Measurements from ENCODE around the gene EXOC6B.

EXOC6B gene

DNA sequence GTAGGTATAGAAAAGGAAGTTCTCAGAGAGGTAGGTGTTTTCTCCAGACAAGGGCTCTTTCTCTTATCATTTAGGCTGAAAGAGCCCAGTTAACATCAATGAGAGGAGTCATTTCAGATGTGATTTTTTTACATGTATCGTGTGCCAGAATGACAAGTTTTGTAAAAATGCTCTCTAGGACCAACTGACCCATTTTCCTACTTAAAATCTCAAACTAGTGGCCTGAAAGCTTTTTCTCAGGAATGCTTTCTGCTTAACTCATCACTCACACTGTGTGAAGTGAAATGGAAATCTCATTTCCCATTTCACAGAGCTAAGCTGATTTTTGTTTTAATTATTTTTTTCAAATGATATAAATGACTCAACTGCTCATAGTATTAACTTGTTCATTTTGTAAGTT lies 549.5 kb downstream of the EXOC6B start:
- WGBS, 2 experiments (ENCODE audit: insufficient coverage in 2 of 2), result no CpG with 5 or more reads among the region's 1 CpG
- H3K4me3 ChIP-seq (ENCODE audit: extremely low read depth, insufficient read depth, low read length, poor library complexity, severe bottlenecking), result no peak overlapping the region
- no peak overlapping the region for H3K27ac ChIP-seq (ENCODE audit: low read depth, low read length, severe bottlenecking)
- H3K4me1 ChIP-seq (ENCODE audit: control insufficient read depth, insufficient read depth, low read length, poor library complexity, severe bottlenecking), result no peaks in the 10 kb centered on the region
- H3K9me3 ChIP-seq (ENCODE audit: control insufficient read depth, low read length), result no peaks in the 10 kb centered on the region
- no peaks in the 10 kb centered on the region for H3K36me3 ChIP-seq (ENCODE audit: control insufficient read depth, insufficient read depth, low read length)

DNA sequence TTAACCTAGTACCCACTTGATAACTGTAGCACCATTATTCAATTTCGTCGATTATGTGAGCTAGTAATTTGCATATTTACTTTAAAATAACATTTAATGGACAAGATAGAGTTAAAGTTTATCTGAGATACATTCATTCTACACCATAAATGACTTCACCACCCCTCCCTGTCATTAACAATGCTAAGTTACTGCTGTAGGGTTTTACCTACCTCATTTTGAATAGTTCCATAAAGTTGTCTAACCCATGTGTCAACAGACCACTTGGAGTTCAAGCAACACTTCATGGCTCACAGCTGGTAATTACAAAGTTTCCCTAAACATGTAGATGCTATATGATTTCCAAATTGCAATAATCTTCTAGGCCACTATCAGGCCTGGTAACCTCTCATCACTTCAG lies 550.7 kb downstream of the EXOC6B start:
- H3K9me3 ChIP-seq (ENCODE audit: control insufficient read depth, low read length), result no peaks in the 10 kb centered on the region
- no CpG with 5 or more reads among the region's 2 CpGs for WGBS, 2 experiments (ENCODE audit: insufficient coverage in 2 of 2)
- no peak overlapping the region for H3K4me3 ChIP-seq (ENCODE audit: extremely low read depth, insufficient read depth, low read length, poor library complexity, severe bottlenecking)
- H3K36me3 ChIP-seq (ENCODE audit: control insufficient read depth, insufficient read depth, low read length), result no peaks in the 10 kb centered on the region
- H3K27ac ChIP-seq (ENCODE audit: low read depth, low read length, severe bottlenecking), result no peak overlapping the region
- no peaks in the 10 kb centered on the region for H3K4me1 ChIP-seq (ENCODE audit: control insufficient read depth, insufficient read depth, low read length, poor library complexity, severe bottlenecking)

DNA sequence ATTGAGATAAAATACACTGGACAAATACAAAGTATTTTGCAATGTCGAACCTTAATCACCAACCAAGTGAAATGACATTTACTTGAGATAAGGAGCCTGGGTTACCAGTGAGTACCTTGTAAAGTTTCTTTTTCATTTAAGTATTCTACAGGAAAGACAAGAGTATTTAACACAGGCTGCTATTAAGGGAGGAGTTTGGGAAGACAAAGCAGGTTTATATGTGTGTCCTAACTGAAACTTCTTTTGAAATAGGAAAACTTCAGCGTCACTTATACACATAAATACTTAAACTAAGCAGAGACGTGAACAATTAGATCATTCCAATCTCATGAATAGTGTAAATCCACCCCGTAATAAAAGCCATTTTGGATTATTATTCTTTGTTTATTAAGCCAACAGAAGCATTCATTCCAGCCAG lies 551.4 kb downstream of the EXOC6B start:
- Histone ChIP-seq H3K4me3 (ENCODE audit: extremely low read depth, insufficient read depth, low read length, poor library complexity, severe bottlenecking) (no peak overlapping the region), H3K4me1 (ENCODE audit: control insufficient read depth, insufficient read depth, low read length, poor library complexity, severe bottlenecking) (no peaks in the 10 kb centered on the region), H3K9me3 (ENCODE audit: control insufficient read depth, low read length) (no peaks in the 10 kb centered on the region), H3K36me3 (ENCODE audit: control insufficient read depth, insufficient read depth, low read length) (no peaks in the 10 kb centered on the region), H3K27ac (ENCODE audit: low read depth, low read length, severe bottlenecking) (no peak overlapping the region)
- 100% methylated on average over 1 to 2 of the region's 4 CpGs for WGBS, 2 experiments (ENCODE audit: insufficient coverage in 2 of 2)

DNA sequence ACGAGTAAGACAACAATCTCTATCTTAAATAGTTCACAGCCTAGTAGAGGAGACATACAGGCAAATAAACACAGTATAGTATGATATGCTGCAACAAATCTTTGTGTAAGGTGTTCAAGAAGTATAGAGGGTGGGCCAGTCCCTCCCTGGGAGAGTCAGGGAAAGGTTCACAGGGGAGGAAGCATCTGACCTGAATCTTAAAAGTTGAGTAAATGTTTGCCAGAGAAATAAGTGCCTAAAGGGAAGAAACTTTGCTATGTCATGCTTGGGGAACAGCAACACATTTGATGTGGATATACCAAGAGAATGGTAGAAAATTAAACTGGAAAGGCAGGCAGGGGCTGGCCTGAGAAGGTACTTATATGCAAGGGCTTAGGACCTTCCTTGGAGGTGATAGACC lies 552.4 kb downstream of the EXOC6B start:
- Histone ChIP-seq H3K4me1 (ENCODE audit: control insufficient read depth, insufficient read depth, low read length, poor library complexity, severe bottlenecking) (no peaks in the 10 kb centered on the region), H3K36me3 (ENCODE audit: control insufficient read depth, insufficient read depth, low read length) (no peaks in the 10 kb centered on the region), H3K4me3 (ENCODE audit: extremely low read depth, insufficient read depth, low read length, poor library complexity, severe bottlenecking) (no peak overlapping the region), H3K9me3 (ENCODE audit: control insufficient read depth, low read length) (no peaks in the 10 kb centered on the region), H3K27ac (ENCODE audit: low read depth, low read length, severe bottlenecking) (no peak overlapping the region)
- WGBS, 2 experiments (ENCODE audit: insufficient coverage in 2 of 2), result no CpG with 5 or more reads among the region's 1 CpG

DNA sequence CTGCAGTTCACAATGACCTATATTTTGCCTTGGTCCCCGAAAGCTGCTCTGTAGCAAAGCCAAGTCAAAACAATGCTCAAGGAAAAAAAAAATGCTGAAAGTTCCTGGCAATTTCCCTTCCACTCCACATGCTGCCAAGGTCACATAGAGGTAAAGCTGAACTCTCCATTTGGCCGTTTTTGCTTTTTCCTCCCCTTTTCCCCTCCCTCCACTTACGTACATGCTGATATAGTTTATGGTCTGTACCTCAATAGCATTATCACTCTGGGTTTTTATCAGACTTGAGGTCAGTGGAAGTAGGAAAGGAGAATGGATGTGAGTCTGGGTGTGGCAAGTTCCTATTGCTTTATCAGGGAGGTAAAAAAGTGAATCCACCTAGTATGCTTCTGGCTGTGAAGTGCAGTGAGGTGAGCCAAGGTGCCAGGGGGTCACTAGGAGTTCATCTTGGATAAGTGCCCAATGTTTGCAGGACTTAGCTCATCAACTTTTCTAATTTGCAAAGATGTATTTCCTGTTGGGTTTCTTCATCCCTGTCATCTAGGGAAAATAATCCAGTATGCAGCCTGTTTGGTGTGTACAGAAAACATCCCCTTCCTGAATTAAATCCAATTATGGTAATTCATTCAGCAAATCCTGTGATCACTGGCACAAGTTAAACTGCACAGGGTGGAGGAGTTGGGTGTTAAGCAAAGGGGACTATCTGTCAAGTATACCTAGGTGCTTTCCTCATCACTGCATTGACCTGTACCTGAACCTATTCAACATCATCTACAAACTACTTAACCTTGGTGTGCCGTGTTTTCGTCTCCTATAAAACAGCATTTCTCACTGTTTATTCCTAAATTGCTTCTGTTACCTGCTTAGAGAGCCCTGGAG lies 553.8 kb downstream of the EXOC6B start:
- Histone ChIP-seq H3K36me3 (ENCODE audit: control insufficient read depth, insufficient read depth, low read length) (no peaks in the 10 kb centered on the region), H3K4me3 (ENCODE audit: extremely low read depth, insufficient read depth, low read length, poor library complexity, severe bottlenecking) (no peak overlapping the region), H3K4me1 (ENCODE audit: control insufficient read depth, insufficient read depth, low read length, poor library complexity, severe bottlenecking) (no peaks in the 10 kb centered on the region), H3K27ac (ENCODE audit: low read depth, low read length, severe bottlenecking) (no peak overlapping the region), H3K9me3 (ENCODE audit: control insufficient read depth, low read length) (no peaks in the 10 kb centered on the region)
- WGBS, 2 experiments (ENCODE audit: insufficient coverage in 2 of 2), result 82 to 95% methylated on average over 3 to 4 of the region's 5 CpGs

DNA sequence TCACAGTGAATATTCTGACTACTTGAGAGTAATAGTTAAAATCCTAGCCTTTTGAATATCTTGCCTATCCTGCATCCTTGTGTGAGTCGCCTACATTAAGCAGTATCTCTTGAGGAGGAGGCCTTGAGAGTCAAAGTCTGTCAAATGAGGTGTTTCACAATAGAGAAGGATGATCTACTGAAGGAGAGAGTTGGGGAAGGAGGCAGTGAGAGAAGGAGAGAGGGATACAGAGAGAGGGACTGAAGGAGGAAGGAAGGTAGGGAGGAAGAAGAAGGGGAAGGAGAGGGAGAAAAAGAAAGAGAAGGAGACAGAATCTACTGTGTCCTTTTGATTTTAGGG lies 554.6 kb downstream of the EXOC6B start:
- no peaks in the 10 kb centered on the region for H3K9me3 ChIP-seq (ENCODE audit: control insufficient read depth, low read length)
- H3K4me1 ChIP-seq (ENCODE audit: control insufficient read depth, insufficient read depth, low read length, poor library complexity, severe bottlenecking), result no peaks in the 10 kb centered on the region
- no peak overlapping the region for H3K27ac ChIP-seq (ENCODE audit: low read depth, low read length, severe bottlenecking)
- H3K36me3 ChIP-seq (ENCODE audit: control insufficient read depth, insufficient read depth, low read length), result no peaks in the 10 kb centered on the region
- H3K4me3 ChIP-seq (ENCODE audit: extremely low read depth, insufficient read depth, low read length, poor library complexity, severe bottlenecking), result no peak overlapping the region
- WGBS, 2 experiments (ENCODE audit: insufficient coverage in 2 of 2), result 67 to 75% methylated on average over 1 of the region's 1 CpG

DNA sequence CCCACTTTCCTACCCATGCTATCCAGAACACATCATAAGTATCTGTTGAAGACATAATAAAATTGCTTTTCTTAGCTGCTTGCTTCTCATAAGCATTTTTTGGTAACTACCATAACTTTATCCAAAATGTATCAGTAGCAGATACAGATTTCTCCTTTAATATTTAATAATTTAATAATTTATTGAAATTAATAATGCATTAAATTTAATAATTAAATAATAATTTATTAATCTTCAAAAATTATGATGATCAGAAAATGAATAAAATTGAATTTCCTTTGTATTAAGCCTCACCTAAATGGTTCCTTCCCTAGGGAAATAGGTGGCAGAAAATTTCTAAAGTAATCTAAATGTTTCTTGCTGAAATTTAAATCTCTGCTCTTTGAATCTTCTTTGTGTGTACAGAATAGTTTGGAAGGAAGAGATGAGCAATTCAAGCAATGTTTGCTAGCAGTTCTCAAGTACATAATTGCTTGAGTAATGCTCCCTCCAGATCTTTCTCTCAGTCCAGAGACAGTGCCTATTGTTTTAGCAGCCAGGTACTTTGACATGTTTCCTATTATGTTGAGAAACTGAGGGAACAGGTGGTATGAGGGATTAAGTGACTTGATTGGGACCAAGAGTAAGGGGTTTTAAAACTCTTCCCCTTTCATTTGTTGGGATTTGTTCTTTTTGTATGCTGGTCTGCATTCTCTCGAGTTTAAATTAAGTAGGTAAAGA lies 555.1 kb downstream of the EXOC6B start:
- no CpG with 5 or more reads among the region's 1 CpG for WGBS, 2 experiments (ENCODE audit: insufficient coverage in 2 of 2)
- Histone ChIP-seq H3K4me1 (ENCODE audit: control insufficient read depth, insufficient read depth, low read length, poor library complexity, severe bottlenecking) (no peaks in the 10 kb centered on the region), H3K36me3 (ENCODE audit: control insufficient read depth, insufficient read depth, low read length) (no peaks in the 10 kb centered on the region), H3K27ac (ENCODE audit: low read depth, low read length, severe bottlenecking) (no peak overlapping the region), H3K4me3 (ENCODE audit: extremely low read depth, insufficient read depth, low read length, poor library complexity, severe bottlenecking) (no peak overlapping the region), H3K9me3 (ENCODE audit: control insufficient read depth, low read length) (no peaks in the 10 kb centered on the region)

DNA sequence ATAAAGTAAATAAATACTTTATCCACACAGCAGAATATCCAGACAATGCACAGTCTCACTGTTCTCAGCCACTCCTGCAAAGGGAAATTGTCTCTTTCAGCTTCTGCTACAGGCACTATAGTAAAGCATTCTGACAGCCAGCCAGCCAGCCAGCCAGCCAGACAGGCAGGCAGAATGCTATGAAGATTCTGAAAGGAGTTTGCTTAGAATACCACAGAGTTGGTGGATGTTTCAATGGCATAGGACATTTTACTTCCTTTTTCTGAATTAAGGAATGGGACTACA lies 562.1 kb downstream of the EXOC6B start:
- H3K27ac ChIP-seq (ENCODE audit: low read depth, low read length, severe bottlenecking), result no peak overlapping the region
- H3K9me3 ChIP-seq (ENCODE audit: control insufficient read depth, low read length), result no peaks in the 10 kb centered on the region
- no peaks in the 10 kb centered on the region for H3K36me3 ChIP-seq (ENCODE audit: control insufficient read depth, insufficient read depth, low read length)
- no peaks in the 10 kb centered on the region for H3K4me1 ChIP-seq (ENCODE audit: control insufficient read depth, insufficient read depth, low read length, poor library complexity, severe bottlenecking)
- H3K4me3 ChIP-seq (ENCODE audit: extremely low read depth, insufficient read depth, low read length, poor library complexity, severe bottlenecking), result no peak overlapping the region

DNA sequence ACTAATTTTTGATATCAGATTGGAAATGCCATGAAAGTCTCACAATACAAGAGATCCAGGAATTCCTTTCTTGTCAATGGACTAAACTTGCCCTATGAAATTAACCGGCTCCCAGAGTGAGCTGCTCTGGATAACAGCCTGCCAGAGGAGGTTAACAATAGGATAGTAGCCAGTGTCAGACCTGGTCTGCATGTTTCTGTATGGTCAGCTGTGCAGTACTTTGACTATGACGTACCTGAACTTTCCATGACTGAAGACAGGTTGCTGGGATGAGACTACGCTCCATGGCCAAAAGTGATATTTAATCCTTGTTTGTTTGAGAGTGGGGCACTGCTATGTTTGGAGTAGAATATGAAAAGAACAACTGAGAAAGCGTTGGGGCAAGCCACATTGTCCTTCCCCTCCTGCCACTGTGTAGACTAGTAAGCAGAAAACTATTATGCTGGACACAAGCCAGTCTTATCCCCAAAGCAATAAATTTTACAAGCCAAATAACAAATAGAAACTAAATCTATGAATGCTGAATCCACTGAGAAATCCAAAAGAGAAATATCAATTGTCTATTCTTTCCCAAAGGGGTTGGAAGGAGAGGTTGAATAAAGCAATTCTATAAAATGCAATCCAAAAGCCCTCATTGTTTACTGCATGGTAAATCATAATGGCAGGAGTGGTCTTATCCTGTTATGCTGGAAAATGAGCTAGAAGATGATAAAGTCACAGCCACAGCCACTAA lies 562.6 kb downstream of the EXOC6B start:
- H3K36me3 ChIP-seq (ENCODE audit: control insufficient read depth, insufficient read depth, low read length), result no peaks in the 10 kb centered on the region
- no peaks in the 10 kb centered on the region for H3K9me3 ChIP-seq (ENCODE audit: control insufficient read depth, low read length)
- 87 to 100% methylated on average over 3 of the region's 4 CpGs for WGBS, 2 experiments (ENCODE audit: insufficient coverage in 2 of 2)
- no peaks in the 10 kb centered on the region for H3K4me1 ChIP-seq (ENCODE audit: control insufficient read depth, insufficient read depth, low read length, poor library complexity, severe bottlenecking)
- H3K4me3 ChIP-seq (ENCODE audit: extremely low read depth, insufficient read depth, low read length, poor library complexity, severe bottlenecking), result no peak overlapping the region
- no peak overlapping the region for H3K27ac ChIP-seq (ENCODE audit: low read depth, low read length, severe bottlenecking)

DNA sequence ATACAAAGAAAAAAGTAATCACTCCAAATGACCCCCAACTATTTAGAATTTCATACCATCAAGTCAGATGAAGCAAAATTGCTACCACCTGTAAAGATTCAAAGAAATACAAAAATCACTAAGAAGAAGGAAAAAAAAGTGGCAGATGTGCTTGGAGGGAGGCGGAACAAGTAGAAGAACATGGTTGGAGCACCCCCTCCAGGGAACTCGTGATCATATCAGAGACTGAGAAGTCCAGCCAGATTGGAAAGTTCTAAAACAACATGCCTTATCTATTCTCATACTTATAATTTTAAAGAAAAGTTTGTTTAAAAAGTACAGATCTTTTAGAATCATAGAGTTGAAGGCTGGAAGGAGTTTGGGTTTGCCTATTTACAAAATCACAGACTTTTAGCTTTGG lies 564.8 kb downstream of the EXOC6B start:
- WGBS, 2 experiments (ENCODE audit: insufficient coverage in 2 of 2), result no CpG with 5 or more reads among the region's 2 CpGs
- Histone ChIP-seq H3K4me3 (ENCODE audit: extremely low read depth, insufficient read depth, low read length, poor library complexity, severe bottlenecking) (no peak overlapping the region), H3K36me3 (ENCODE audit: control insufficient read depth, insufficient read depth, low read length) (no peaks in the 10 kb centered on the region)

DNA sequence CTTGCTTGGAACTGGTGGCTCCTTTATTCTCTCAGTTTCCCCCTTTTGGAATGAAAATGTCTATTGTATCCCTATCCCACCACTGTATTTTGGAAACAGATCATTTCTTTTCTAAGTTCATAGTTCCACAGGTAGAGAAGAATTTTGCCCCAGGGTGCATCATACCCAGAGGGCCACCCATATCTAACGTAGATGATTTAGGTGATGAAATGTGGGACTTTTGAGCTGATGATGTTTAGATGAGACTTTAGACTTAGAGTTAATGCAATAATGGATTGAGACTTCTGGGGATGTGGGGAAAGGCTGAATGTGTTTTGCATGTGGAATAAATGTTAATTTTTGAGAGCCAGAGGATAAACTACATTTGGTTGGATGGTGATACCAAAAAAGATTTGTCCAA lies 570.3 kb downstream of the EXOC6B start:
- H3K36me3 ChIP-seq (ENCODE audit: control insufficient read depth, insufficient read depth, low read length), result no peaks in the 10 kb centered on the region
- no peak overlapping the region for H3K4me3 ChIP-seq (ENCODE audit: extremely low read depth, insufficient read depth, low read length, poor library complexity, severe bottlenecking)
- no peak overlapping the region for H3K27ac ChIP-seq (ENCODE audit: low read depth, low read length, severe bottlenecking)
- H3K9me3 ChIP-seq (ENCODE audit: control insufficient read depth, low read length), result peaks cover 4% of the 10 kb centered on the region
- H3K4me1 ChIP-seq (ENCODE audit: control insufficient read depth, insufficient read depth, low read length, poor library complexity, severe bottlenecking), result no peaks in the 10 kb centered on the region
- 100% methylated on average over 1 of the region's 1 CpG for WGBS, 2 experiments (ENCODE audit: insufficient coverage in 2 of 2)

More for the DNA sequence above, 564.8 kb downstream of the EXOC6B start:
- no peak overlapping the region for H3K27ac ChIP-seq (ENCODE audit: low read depth, low read length, severe bottlenecking)
- no peaks in the 10 kb centered on the region for H3K4me1 ChIP-seq (ENCODE audit: control insufficient read depth, insufficient read depth, low read length, poor library complexity, severe bottlenecking)
- no peaks in the 10 kb centered on the region for H3K9me3 ChIP-seq (ENCODE audit: control insufficient read depth, low read length)

Data from mesodermal cell (in vitro differentiated cells).